ENCODE measurements around the gene CENPK.
"Not testable (repeated sequence)": the region's sequence is repeated elsewhere in the genome, so short reads cannot be mapped to it uniquely, and the experiment has no call there.

Gene CENPK

DNA sequence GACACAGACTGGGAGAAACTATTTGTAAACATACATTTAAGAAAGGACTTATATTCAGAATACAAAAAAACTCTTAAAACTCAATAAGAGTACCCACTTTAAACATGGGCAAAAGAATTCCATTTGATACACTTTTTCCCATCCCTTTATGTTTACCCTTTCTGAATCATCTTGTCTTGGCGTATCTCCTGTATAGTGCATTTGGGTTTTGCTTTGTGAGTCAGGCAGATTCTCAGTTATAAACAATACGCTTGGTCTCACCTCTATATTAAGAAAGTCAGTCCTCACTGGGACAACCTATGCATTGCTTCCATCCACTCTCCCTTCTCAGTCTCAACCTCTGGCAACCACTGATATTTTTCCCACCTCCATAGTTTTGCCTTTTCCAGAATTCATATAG, 54.0 kb downstream of the CENPK start:
- no peak for DNase-seq (ENCODE audit: low read depth in 1 of 2, low spot score in 1 of 2)

DNA sequence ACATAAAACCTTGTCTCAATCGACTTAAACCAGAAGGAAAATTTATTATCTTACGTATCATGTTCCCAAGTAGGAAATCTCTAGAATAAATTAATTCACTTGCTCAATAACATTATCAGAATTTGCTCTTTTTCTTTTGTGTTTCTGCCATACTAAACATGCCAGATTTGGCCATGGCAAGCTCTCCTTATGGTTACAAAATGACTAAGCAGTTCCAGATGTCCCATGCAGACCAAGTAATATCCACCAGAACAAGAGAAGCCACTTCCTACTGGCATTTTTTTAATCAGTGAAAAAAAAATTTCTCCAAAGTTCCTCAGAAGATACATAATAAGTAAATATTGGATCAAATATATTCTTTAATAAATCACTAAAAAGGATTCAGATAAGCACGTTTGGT, 56.0 kb downstream of the CENPK start:
- no peak for DNase-seq (ENCODE audit: low read depth in 1 of 2, low spot score in 1 of 2)

- no peak for DNase-seq (ENCODE audit: low read depth in 1 of 2, low spot score in 1 of 2)
Observed at GRCh38 chr5:65489119-65489518, 73.8 kb downstream of the CENPK start.

- DNase-seq (ENCODE audit: low read depth in 1 of 2, low spot score in 1 of 2): not testable (repeated sequence)
Observed at GRCh38 chr5:65488038-65488687, 74.8 kb downstream of the CENPK start.

- DNase-seq (ENCODE audit: low read depth in 1 of 2, low spot score in 1 of 2): not testable (repeated sequence)
Observed at GRCh38 chr5:65486803-65487202, 76.2 kb downstream of the CENPK start.

GRCh38 chr5:65485405-65485804, 77.6 kb downstream of the CENPK start:
- no peak for DNase-seq (ENCODE audit: low read depth in 1 of 2, low spot score in 1 of 2)

DNA sequence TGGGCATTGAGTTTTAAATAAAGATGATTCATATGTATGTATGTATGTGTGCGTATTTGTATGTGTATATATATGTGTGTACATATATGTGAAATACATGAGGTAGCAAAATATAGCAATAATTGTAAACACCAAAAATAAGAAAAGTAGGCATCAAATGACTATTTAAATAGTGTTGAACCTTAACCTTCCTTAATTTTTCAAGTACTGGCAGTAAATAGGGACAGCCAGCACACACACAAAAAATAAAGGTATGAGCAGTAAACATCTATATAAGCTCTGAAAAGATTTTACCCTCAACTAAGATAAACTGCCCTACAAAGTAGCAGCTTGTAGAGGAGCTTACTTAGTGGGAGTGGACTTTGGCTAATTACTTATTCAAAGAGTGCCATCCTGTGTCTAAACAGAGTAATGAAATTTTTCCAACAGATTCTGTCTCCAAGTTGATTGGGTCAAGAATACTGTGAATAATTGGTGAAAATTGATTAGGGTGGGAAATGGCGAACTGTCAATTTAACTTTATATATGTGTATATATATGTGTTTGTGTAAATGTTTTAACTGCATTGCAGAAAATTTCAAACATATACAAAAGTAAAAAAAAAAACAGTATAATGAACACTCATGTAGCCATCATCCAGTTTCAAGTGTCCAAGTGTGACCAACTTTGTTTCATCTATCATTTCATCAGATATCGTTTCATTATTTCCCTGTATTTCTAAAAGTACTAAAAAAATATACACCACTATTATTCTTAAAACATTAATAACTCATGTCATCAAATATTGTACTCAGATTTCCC, 79.2 kb downstream of the CENPK start:
- DNase-seq (ENCODE audit: low read depth in 1 of 2, low spot score in 1 of 2): no peak

DNA sequence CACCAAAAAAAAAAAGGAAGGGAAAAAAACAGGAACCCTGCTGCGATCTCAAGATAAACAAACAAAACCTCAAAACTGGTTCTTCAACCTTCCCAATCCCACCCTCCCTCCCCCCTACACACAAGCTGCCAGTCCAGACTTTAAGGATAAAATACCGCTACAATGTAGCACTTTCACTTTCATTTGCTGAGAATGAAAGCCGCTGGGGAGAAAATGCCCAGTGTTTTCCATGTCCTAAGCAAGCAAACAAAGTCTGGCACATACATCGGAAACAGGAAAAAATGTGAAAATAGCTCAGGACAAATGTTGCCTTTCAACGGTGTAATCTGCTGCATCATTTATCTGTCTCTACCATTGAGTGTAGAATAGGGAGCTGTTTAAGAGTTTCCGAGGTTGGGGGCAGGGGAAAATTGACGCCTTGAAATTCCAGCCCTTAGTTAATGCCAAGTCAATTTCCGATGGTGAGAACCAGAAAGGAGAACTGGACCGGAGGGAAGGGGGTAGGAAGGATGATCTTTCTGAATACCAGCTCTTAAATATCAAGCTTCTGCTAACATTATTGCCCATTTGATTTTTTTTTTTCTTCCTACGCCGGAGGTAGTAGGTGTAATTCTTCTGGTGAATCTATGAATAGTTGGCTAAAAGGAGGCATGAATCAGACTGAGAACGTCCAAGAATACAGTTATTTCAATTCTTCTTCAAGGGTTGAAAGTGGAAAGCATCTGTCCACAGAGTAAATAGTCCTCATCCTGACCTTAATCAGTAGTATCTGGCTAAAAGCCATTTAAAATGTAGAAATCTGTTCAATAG, 80.0 kb downstream of the CENPK start:
- DNase-seq (ENCODE audit: low read depth in 1 of 2, low spot score in 1 of 2): no peak

- DNase-seq (ENCODE audit: low read depth in 1 of 2, low spot score in 1 of 2): no peak
Observed at GRCh38 chr5:65482296-65482735, 80.7 kb downstream of the CENPK start.

DNA sequence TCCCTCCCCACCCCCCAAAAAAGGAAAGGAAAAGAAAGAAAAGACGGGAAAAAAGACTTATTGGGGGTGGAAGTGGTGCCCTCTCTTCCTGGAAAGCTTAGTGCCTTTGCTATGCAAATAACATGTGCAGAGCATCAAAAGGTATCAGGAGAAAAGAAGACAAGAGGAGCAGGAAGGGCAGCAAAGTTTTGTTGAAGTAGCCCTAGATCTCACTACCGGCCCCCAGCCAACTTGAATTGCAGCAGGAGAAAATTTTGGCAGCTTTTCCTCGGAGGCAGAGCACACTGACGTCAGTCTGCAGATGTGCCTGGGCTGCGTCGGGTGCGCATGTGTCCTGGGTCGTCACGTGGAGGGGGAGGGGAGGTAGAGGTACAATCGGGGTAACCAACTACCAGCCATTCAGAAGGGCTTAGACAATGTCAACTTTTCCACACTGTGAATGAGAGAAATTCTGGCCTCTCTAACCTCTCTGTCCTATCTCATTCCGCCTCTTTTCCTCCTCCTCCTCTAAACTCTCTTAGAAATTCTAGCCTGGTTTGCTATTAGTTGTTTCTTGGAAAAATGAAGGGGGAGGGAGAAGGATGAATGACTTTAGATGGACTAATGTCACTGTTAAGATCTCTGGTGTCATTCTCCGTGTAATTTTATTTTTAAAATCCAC, 81.2 kb downstream of the CENPK start, which contains the start of gene ADAMTS6:
Gene ADAMTS6 (minus strand): TSS at position 286 of the 661 bp plus-strand sequence. CDS start 8,247 bp downstream, outside the sequence.
- peak; percentile 36 to 51 for DNase-seq (ENCODE audit: low read depth in 1 of 2, low spot score in 1 of 2)

DNA sequence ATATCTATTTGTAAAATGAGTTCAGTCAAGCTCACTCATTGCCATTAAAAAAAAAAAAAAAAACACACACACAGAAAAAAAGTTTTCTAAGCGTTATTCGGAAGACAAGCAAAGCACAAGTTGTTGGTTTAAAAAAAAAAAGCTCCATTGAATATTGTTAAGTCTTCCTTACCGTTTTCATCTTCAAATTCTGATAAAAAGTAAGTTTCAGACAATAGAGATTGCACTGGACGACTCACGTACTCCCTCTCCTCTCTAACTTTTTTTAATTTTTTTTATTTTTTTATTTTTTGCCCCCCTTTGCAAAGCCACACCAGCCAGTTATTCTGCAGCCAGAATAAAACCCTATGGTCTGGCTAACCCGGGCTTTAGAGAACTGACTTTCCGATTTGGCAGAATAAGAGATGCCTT, 81.8 kb downstream of the CENPK start:
- no peak for DNase-seq (ENCODE audit: low read depth in 1 of 2, low spot score in 1 of 2)

DNA sequence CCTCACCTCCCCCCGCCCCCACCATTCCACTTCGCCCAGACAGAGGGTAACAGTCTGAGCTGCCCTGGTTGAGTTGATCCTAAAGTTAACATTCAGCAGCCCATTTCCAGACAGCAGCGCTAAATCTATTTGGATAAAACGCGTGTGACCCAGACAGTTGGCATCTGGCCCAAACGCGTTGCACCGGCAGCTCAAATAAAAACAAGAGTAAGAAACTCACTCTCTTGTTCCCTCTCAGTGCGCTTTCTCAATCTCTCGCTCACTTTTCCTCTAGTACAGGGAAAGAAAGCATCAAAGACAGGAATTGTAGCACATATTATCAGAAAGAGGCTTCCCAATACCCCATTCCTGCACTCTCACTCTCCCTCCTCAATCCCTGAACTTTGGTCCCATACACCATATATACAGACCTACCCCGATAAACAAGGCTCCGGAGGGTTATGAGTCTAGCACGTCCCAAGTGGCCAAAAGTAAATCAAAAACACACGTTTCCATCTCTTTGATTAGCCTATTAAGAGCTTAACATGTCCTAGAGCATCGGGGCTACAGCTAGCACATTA, 82.6 kb downstream of the CENPK start:
- no peak for DNase-seq (ENCODE audit: low read depth in 1 of 2, low spot score in 1 of 2)

DNA sequence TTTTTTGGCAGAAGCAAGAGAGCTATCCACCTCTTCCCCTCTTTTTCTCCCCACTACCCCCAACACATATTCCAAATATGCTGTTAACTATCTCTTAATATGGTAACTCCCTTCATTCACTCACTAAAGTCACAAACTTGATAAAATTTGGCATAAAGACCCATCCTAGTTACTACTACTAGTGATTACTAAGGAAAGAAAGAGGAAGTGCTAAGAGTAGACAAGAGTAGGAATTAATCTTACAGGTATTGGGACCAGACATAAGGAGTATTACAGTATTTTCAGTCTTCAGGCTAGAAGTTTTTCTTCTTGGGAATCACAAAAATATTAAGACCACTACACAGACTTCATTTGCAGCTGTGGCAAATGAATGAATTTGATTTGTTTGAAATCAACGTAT, 83.4 kb downstream of the CENPK start:
- no peak for DNase-seq (ENCODE audit: low read depth in 1 of 2, low spot score in 1 of 2)

- no peak for DNase-seq (ENCODE audit: low read depth in 1 of 2, low spot score in 1 of 2)
Observed at GRCh38 chr5:65478336-65478735, 84.6 kb downstream of the CENPK start.

DNA sequence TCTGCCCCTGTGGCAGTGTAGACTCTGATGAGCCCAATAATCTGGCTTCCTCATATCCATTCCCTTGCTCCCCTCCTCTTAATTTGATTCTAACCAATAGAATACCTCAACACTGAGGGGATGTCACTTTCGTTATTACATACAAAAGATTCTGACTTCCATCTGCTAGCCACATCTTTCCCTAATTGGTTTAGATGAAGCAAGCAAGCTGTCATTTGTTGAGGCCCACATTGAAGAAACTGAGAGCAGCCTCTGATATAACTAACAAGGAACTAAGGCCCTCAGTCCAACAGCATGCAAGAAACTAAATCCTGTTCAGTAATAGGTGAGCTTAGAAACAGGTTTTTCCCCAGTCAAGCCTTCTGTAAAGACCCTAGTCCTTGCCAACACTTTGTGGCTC, 87.1 kb downstream of the CENPK start:
- DNase-seq (ENCODE audit: low read depth in 1 of 2, low spot score in 1 of 2): no peak

DNA sequence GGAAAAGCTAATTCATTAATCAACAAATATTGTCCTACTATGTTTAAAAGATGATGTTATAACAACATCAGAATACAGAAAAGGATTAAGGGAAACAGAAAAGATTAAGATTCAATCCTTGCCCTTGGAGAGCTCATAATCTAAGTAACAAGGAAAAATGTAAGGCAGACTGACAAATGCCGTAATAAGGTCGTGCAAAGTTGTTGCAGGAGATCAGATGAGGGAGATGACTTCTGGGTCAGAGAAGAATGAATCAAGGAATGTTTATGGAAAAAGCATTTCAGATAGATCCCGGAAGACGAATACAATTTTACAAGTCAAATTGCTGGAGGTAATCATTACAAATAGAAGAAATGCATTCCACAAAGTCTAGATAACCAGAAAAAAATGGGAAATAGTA, 87.6 kb downstream of the CENPK start:
- no peak for DNase-seq (ENCODE audit: low read depth in 1 of 2, low spot score in 1 of 2)

DNA sequence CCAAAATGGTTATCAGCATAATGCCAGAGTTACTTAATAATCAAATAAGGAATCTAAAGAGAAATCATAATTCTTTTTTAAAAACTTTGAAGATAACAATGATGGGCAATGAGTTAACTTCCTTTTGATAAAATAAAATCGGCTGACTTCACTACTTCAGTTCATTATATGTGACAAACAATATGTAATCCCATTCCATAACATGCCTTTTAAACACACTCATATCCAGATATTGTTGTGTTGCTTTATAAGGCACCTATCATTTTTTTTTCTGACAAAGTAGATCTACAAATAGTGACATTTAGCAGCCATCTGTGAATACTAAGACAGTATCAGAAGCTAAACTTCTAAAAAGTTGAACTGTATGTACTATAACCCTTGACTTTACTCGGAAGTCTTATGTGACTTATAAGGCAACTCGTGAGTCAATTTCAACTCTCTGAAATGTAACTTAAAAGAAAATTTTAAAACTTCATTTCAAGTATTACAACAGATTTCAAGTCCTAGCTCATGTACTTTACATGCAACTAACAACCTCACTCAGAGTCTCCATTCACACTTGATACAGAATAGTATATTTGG, 88.7 kb downstream of the CENPK start:
- DNase-seq (ENCODE audit: low read depth in 1 of 2, low spot score in 1 of 2): no peak

- no peak for DNase-seq (ENCODE audit: low read depth in 1 of 2, low spot score in 1 of 2)
Observed at GRCh38 chr5:65468633-65469032, 94.3 kb downstream of the CENPK start.

Measured in activated T-helper 1 cell treated with anti-CD3 and anti-CD28 coated beads, Interleukin-2, amount 50 U/mL, for 16 hours (primary cell).